ENCODE measurements around the gene PAX3.

PAX3 gene

GRCh38 chr2:222298311-222299150 is at the start of gene PAX3:
Gene PAX3, minus strand, starts transcription at chr2:222298998. Its CDS starts 383 bp downstream, at chr2:222298615.
- no peak for DNase-seq (ENCODE audit: low read depth in 2 of 2)

- no peak for DNase-seq (ENCODE audit: low read depth in 2 of 2)
These were observed 42.5 kb upstream of the PAX3 start for GRCh38 chr2:222341331-222341730.

- DNase-seq (ENCODE audit: low read depth in 2 of 2) = no peak
These were observed 39.6 kb upstream of the PAX3 start for GRCh38 chr2:222338374-222338773.

GRCh38 chr2:222336931-222337330 is 38.1 kb upstream of the PAX3 start:
- DNase-seq (ENCODE audit: low read depth in 2 of 2) = no peak

- DNase-seq (ENCODE audit: low read depth in 2 of 2) = no peak
These were observed 37.6 kb upstream of the PAX3 start for GRCh38 chr2:222336442-222336841.

GRCh38 chr2:222334914-222335313 is 36.1 kb upstream of the PAX3 start:
- DNase-seq (ENCODE audit: low read depth in 2 of 2) = no peak

GRCh38 chr2:222333397-222333796 is 34.6 kb upstream of the PAX3 start:
- DNase-seq (ENCODE audit: low read depth in 2 of 2) = no peak

- DNase-seq (ENCODE audit: low read depth in 2 of 2) = no peak
These were observed 33.3 kb upstream of the PAX3 start for GRCh38 chr2:222332116-222332515.

- DNase-seq (ENCODE audit: low read depth in 2 of 2) = no peak
These were observed 32.1 kb upstream of the PAX3 start for GRCh38 chr2:222330910-222331309.

GRCh38 chr2:222322236-222322635 is 23.4 kb upstream of the PAX3 start:
- DNase-seq (ENCODE audit: low read depth in 2 of 2) = no peak

- DNase-seq (ENCODE audit: low read depth in 2 of 2) = no peak
These were observed 21.9 kb upstream of the PAX3 start for GRCh38 chr2:222320436-222321395.

GRCh38 chr2:222319586-222320435 is 21.0 kb upstream of the PAX3 start:
- peak in 1 of 2 donors; percentile 9 for DNase-seq (ENCODE audit: low read depth in 2 of 2)

GRCh38 chr2:222318712-222319585 is 20.2 kb upstream of the PAX3 start:
- DNase-seq (ENCODE audit: low read depth in 2 of 2) = peak in 1 of 2 donors; percentile 14

- DNase-seq (ENCODE audit: low read depth in 2 of 2) = no peak
These were observed 19.4 kb upstream of the PAX3 start for GRCh38 chr2:222318026-222318711.

- DNase-seq (ENCODE audit: low read depth in 2 of 2) = no peak
These were observed 16.8 kb upstream of the PAX3 start for GRCh38 chr2:222315443-222316121.

GRCh38 chr2:222313816-222314215 is 15.0 kb upstream of the PAX3 start:
- DNase-seq (ENCODE audit: low read depth in 2 of 2) = no peak

GRCh38 chr2:222311978-222312738 is 13.4 kb upstream of the PAX3 start:
- DNase-seq (ENCODE audit: low read depth in 2 of 2) = no peak

- DNase-seq (ENCODE audit: low read depth in 2 of 2) = no peak
These were observed 12.7 kb upstream of the PAX3 start for GRCh38 chr2:222311319-222311977.

Data from stimulated activated CD4-positive, alpha-beta T cell treated with anti-CD3 and anti-CD28 coated beads, Interleukin-1b, Interleukin-23, amount 100 ng/mL, for 4 hours (primary cell).